ENCODE data around the gene BCLAF1.

DNA sequence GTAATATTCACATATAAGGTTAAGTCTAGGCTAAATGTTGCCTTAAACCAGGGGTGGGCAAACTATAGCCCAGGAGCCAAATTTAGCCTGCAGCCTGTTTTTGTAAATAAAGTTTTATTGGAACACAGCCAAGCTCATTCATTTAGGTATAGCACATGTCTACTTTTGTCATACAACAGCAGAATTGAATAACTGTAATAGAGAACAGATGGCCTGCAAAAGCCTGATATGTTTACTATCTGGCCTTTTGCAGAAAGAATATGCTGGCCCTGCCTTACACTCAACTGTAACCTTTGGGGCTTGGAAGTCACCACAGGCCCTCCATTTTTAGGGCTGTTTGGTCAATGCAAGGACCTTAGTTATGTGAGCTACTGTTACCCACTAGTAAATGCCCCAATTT lies 17.7 kb upstream of the BCLAF1 start:
- TF ChIP-seq, protein P1, sequence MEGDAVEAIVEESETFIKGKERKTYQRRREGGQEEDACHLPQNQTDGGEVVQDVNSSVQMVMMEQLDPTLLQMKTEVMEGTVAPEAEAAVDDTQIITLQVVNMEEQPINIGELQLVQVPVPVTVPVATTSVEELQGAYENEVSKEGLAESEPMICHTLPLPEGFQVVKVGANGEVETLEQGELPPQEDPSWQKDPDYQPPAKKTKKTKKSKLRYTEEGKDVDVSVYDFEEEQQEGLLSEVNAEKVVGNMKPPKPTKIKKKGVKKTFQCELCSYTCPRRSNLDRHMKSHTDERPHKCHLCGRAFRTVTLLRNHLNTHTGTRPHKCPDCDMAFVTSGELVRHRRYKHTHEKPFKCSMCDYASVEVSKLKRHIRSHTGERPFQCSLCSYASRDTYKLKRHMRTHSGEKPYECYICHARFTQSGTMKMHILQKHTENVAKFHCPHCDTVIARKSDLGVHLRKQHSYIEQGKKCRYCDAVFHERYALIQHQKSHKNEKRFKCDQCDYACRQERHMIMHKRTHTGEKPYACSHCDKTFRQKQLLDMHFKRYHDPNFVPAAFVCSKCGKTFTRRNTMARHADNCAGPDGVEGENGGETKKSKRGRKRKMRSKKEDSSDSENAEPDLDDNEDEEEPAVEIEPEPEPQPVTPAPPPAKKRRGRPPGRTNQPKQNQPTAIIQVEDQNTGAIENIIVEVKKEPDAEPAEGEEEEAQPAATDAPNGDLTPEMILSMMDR (IDR thresholded peaks at IDR 0.05; ENCODE audit: poor library complexity, severe bottlenecking), result no peak
- no peak for TF ChIP-seq POLR2AphosphoS5 (IDR thresholded peaks at IDR 0.05)
- TF ChIP-seq SMC3 (conservative IDR thresholded peaks at IDR 0.05; ENCODE audit: poor library complexity), result no peak
- no peak for TF ChIP-seq EZH2 (IDR thresholded peaks at IDR 0.05; ENCODE audit: borderline replicate concordance, insufficient read depth, low read length, poor library complexity, severe bottlenecking)
- no peak for TF ChIP-seq MXI1 (conservative IDR thresholded peaks at IDR 0.05; ENCODE audit: poor library complexity, severe bottlenecking)
- no peak for TF ChIP-seq RAD21 (conservative IDR thresholded peaks at IDR 0.05)
- no peak for TF ChIP-seq EP300 (conservative IDR thresholded peaks at IDR 0.05; ENCODE audit: poor library complexity, severe bottlenecking)

Data from neural cell (in vitro differentiated cells).